Activated CD4-positive, alpha-beta T cell treated with anti-CD3 and anti-CD28 coated beads, Interleukin-2, Interleukin-6, amounts not matched to agents 100 ng/mL and 50 ng/mL, durations not matched to agents 16 hours and 8 hours (primary cell): ENCODE results near the gene EEF1G.
"Not testable (repeated sequence)": the region's sequence is repeated elsewhere in the genome, so short reads cannot be mapped to it uniquely, and the experiment has no call there.

Experiments used
- DNase-seq: peaks from one replicate; pipeline ENCODE4 v3.0.0-alpha.2; 2020

The EEF1G gene

DNA sequence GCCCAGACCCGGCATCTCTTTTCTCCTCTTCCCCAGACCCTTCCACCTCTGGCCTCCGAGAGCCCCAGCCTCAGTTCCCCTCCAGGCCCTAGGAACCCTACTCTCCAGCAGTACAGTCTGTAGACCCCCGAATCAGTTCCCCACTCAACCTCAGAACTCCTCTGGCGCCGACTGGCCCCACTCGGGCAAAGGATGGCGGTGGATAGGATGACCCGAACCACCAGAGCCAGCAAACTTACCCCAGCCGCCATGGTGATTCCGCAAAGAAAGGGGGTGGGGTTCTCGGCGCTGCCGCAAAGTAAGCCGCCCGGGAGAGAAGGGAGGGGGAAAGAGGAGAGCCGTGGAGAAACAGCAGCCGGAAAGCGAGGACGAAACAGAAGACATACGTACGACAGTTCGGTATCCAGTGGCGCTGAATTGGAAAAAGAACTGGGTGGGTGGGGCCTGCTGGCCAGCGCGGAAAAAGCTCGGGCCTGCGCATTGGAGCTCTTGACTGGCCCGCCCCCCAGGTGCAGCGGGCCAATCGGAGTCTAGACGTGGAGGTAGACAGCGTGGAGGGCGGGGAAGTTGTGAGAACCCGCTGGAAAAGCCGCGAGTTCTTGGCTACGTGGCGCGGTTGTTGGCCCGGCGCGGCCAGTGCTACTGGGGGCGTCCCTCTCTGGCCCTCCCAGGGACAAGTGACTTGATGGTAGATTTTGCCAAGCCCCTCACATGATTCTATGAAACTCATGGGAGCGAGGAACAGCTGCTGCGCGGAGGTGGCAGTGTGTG, at the start of gene EEF1G:
Gene EEF1G (minus strand): TSS at position 300 of the 771 bp plus-strand sequence. CDS start 49 bp downstream, at position 251.
- DNase-seq = peak; percentile 99

- no peak for DNase-seq
These were observed 48.9 kb upstream of the EEF1G start for GRCh38 chr11:62622476-62623089.

- peak; percentile 98 for DNase-seq
These were observed 48.1 kb upstream of the EEF1G start, which contains the start of gene B3GAT3 for GRCh38 chr11:62621567-62622470. TSS of gene B3GAT3 (minus strand) at chr11:62621986. CDS start at chr11:62621947, 39 bp downstream.

GRCh38 chr11:62621027-62621566, 47.4 kb upstream of the EEF1G start:
- no peak for DNase-seq

DNA sequence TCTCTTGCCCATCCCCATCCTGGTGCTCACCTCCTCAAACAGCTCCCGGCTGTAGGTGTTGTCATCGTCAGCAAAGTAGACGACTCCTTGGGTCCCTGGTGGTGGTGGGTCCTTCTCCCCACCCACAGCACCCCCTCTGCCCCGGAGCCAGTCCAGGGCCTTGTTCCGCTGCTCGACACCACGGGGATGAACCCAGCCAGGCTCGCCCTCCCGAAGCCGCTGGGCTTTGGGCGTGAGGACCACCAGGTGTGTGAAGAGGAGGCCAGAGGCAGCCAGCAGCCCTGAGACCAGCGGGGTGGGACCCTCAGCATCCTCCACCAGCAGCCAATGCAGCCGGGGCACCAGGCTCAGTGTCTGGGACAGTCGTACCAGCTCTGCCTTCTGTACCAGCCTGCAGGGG, 43.3 kb upstream of the EEF1G start:
- not testable (repeated sequence) for DNase-seq

DNA sequence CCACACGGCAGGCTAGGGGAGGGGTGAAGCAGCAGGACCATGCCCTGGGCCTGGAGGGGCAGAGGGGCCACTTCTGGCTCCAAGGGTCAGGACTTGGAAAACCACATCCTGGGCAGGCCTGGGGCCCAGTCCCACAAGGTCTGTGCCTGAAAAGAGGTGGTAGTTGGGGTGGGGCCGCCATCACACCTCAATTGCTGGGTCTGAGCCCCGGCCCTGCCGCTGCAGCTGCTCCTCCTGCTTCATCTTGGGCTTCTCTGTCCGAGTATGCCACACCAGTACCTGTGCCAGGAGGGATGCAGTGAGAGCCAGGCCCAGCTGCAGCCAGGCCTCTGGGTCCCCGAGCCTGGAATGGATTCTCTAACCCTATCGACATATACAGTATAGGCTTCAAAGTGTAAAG, 41.8 kb upstream of the EEF1G start:
- DNase-seq = no peak

- peak; percentile 54 for DNase-seq
These were observed 40.6 kb upstream of the EEF1G start for GRCh38 chr11:62614275-62614674.

GRCh38 chr11:62613291-62613778, 39.6 kb upstream of the EEF1G start:
- no peak for DNase-seq

GRCh38 chr11:62612366-62613290, 38.9 kb upstream of the EEF1G start, which contains the start of the genes EML3 and ROM1:
TSS of gene EML3 (minus strand) at chr11:62612775. CDS start at chr11:62612457, 318 bp downstream.
TSS of gene ROM1 (plus strand) at chr11:62613257. CDS start at chr11:62613282, 25 bp downstream.
- DNase-seq = peak; percentile 92

- peak; percentile 54 for DNase-seq
These were observed 38.1 kb upstream of the EEF1G start for GRCh38 chr11:62611705-62612365.

- no peak for DNase-seq
These were observed 37.4 kb upstream of the EEF1G start for GRCh38 chr11:62610814-62611704.

DNA sequence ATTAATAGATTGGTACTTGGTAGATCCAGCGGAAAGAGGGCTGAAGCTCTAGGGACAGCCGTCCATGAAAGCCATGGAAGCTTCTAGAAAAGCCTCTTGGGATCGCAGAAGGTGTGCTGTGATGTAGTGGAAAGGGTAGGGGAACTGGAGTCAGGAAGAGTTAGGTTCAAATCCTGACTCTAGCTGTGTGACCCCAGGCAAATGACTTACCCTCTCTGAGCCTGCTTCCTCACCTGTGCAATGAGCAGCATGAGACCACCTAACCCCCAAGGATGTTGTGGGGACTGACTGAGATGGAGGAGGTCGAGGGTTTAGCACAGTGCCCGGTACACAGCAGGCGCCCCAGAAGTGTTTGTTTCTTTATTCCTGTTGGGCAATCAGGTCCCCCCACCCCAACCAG, 36.7 kb upstream of the EEF1G start:
- DNase-seq = no peak

DNA sequence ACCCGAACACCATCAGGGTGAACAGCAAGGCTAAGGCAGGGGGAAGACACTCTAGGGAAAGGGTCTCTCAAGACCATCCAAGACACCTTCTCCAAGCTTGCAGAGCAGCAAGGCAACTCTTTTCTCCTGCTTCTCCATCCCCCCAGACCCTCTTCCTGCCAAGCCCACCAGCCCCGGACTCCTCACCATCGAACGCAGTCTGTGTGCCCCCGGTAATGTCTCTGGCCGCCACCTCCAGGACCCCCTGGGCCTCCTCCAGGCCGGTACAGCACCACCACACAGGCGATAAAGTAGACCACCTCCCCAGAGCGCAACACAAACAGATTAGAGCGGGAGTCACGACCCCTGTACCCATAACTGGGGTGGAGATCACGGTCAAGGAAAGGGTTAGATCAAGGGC, 35.1 kb upstream of the EEF1G start:
- DNase-seq = no peak

DNA sequence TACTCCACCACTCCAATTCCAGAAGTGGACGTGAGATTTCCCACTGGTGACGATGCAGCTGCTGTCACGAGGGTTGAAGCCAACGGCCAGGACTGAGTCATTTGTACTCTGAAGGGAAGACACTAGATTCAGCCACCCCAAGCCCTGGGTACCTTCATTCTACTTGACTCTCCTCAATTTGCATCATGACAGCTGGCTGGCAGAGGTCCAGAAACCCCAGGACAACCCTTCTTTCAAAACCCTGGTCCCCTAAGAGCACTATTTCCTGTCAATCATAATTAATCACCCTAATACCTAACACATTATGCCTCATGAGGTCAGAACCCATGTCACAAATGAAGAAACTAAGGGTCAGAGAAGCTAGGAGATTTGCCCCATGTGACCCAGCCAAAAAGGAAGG, 34.0 kb upstream of the EEF1G start:
- no peak for DNase-seq

- no peak for DNase-seq
These were observed 32.2 kb upstream of the EEF1G start for GRCh38 chr11:62605902-62606301.

DNA sequence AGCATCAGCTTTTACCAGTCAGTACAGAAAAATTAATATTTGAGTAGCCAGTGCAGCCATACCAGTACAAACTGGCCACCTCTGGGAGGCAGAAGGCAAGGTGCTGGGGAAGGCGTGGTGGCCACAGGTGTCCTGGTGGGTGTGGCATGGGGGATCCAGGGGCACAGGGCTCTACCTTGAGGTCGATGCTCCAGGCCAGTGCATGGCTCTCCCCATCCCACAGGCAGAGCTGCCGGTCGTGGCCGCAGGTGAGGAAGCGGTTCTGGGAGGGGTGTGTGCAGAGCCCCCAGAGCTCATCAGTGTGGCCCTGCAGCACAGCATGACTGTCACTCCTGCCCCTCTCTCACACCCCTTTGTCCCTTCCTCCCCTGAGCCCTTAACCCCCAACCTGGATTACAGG, 31.8 kb upstream of the EEF1G start:
- DNase-seq = no peak

- DNase-seq = no peak
These were observed 30.9 kb upstream of the EEF1G start for GRCh38 chr11:62604460-62605120.

GRCh38 chr11:62603776-62604299, 30.1 kb upstream of the EEF1G start:
- no peak for DNase-seq

- no peak for DNase-seq
These were observed 29.3 kb upstream of the EEF1G start for GRCh38 chr11:62603072-62603408.
